Suprapubic skin (tissue), 4 donors: ENCODE measurements around the gene SETBP1.

Source experiments
- EP300 ChIP-seq: sonication (generic); formaldehyde crosslinking; IDR thresholded peaks from one replicate; pipeline ENCODE4 v1.6.1; 2017; ENCODE audit warnings: antibody characterized with exemption
- POLR2A ChIP-seq, 2 donors: fragments of 450-650 bp; IDR thresholded peaks; one replicate each; pipeline ENCODE4 v1.6.1; 2017; ENCODE audit warnings: antibody characterized with exemption in 2 of 2, mild to moderate bottlenecking in 2 of 2, moderate library complexity in 2 of 2
- POLR2AphosphoS5 ChIP-seq, 3 donors: sonication (generic); formaldehyde crosslinking; IDR thresholded peaks; one replicate each; pipeline ENCODE4 v1.6.1; 2017; ENCODE audit warnings: antibody characterized with exemption in 3 of 3
- TF ChIP-seq, protein P1 (sequence below), 2 donors: fragments of 200-600 bp in 1 of 2; fragments of 450-650 bp in 1 of 2; sonication (generic) in 1 of 2; IDR thresholded peaks; one replicate each; pipeline ENCODE4 v1.5.1; 2016 to 2019; ENCODE audit warnings: antibody characterized with exemption in 2 of 2, mild to moderate bottlenecking in 1 of 2, moderate library complexity in 1 of 2

GRCh38 chr18:44916429-44917207, 235.9 kb downstream of the SETBP1 start:
- TF ChIP-seq, protein P1, sequence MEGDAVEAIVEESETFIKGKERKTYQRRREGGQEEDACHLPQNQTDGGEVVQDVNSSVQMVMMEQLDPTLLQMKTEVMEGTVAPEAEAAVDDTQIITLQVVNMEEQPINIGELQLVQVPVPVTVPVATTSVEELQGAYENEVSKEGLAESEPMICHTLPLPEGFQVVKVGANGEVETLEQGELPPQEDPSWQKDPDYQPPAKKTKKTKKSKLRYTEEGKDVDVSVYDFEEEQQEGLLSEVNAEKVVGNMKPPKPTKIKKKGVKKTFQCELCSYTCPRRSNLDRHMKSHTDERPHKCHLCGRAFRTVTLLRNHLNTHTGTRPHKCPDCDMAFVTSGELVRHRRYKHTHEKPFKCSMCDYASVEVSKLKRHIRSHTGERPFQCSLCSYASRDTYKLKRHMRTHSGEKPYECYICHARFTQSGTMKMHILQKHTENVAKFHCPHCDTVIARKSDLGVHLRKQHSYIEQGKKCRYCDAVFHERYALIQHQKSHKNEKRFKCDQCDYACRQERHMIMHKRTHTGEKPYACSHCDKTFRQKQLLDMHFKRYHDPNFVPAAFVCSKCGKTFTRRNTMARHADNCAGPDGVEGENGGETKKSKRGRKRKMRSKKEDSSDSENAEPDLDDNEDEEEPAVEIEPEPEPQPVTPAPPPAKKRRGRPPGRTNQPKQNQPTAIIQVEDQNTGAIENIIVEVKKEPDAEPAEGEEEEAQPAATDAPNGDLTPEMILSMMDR (IDR thresholded peaks at IDR 0.05): no peak
- no peak for TF ChIP-seq POLR2A (IDR thresholded peaks at IDR 0.05)
- TF ChIP-seq POLR2AphosphoS5 (IDR thresholded peaks at IDR 0.05): no peak
- TF ChIP-seq EP300: no peak
